ENCODE measurements around the gene TFAP2B. TPM values are rescaled to one million over a fixed set of nuclear protein-coding genes. Genes with fewer than 3 reads are reported as not detected.

The TFAP2B gene
- total RNA-seq, 1 donor from 2014 or later: 0.25 TPM

GRCh38 chr6:50851049-50851845 lies 32.6 kb downstream of the TFAP2B start:
- Histone ChIP-seq H3K36me3 (no peaks in the 10 kb centered on the region), H3K27me3 (peaks cover 6% of the 10 kb centered on the region), H3K27ac (no peak overlapping the region), H3K9me3 (no peaks in the 10 kb centered on the region), H3K4me3 (peak overlapping the region in 1 of 2 donors; percentile 27), H3K4me1 (peaks cover 15% of the 10 kb centered on the region)
- no peak for DNase-seq (ENCODE audit: extremely low spot score in 2 of 2)
- TF ChIP-seq CTCF (IDR thresholded peaks at IDR 0.05): no peak
- TF ChIP-seq POLR2A (IDR thresholded peaks at IDR 0.05): no peak
- TF ChIP-seq POLR2AphosphoS5 (IDR thresholded peaks at IDR 0.05; ENCODE audit: insufficient read depth in 1 of 2, low read depth in 1 of 2): no peak
- intact Hi-C loops (cut with DNase I): no loop called here

GRCh38 chr6:50853939-50854338 lies 35.3 kb downstream of the TFAP2B start:
- peaks cover 6% of the 10 kb centered on the region for H3K27me3 ChIP-seq
- no peaks in the 10 kb centered on the region for H3K9me3 ChIP-seq
- no peak for DNase-seq (ENCODE audit: extremely low spot score in 2 of 2)
- H3K27ac ChIP-seq: no peak overlapping the region
- no peak for TF ChIP-seq POLR2A (IDR thresholded peaks at IDR 0.05)
- no peak for TF ChIP-seq POLR2AphosphoS5 (IDR thresholded peaks at IDR 0.05; ENCODE audit: insufficient read depth in 1 of 2, low read depth in 1 of 2)
- TF ChIP-seq CTCF (IDR thresholded peaks at IDR 0.05): no peak
- no peak overlapping the region for H3K4me3 ChIP-seq
- H3K36me3 ChIP-seq: no peaks in the 10 kb centered on the region
- intact Hi-C loops (cut with DNase I): no loop called here
- H3K4me1 ChIP-seq: peaks cover 15% of the 10 kb centered on the region

- Histone ChIP-seq H3K9me3 (no peaks in the 10 kb centered on the region), H3K27me3 (no peaks in the 10 kb centered on the region), H3K27ac (no peak overlapping the region), H3K4me3 (no peak overlapping the region), H3K36me3 (no peaks in the 10 kb centered on the region), H3K4me1 (no peaks in the 10 kb centered on the region)
- intact Hi-C loops (cut with DNase I): no loop called here
- TF ChIP-seq POLR2A (IDR thresholded peaks at IDR 0.05): no peak
- no peak for TF ChIP-seq POLR2AphosphoS5 (IDR thresholded peaks at IDR 0.05; ENCODE audit: insufficient read depth in 1 of 2, low read depth in 1 of 2)
- TF ChIP-seq CTCF (IDR thresholded peaks at IDR 0.05): no peak
- DNase-seq (ENCODE audit: extremely low spot score in 2 of 2): no peak
These were observed 43.0 kb downstream of the TFAP2B start for GRCh38 chr6:50861692-50862091.

GRCh38 chr6:50862176-50862575 lies 43.5 kb downstream of the TFAP2B start:
- Histone ChIP-seq H3K9me3 (no peaks in the 10 kb centered on the region), H3K4me1 (no peaks in the 10 kb centered on the region), H3K27ac (no peak overlapping the region), H3K27me3 (no peaks in the 10 kb centered on the region), H3K36me3 (no peaks in the 10 kb centered on the region), H3K4me3 (no peak overlapping the region)
- intact Hi-C loops (cut with DNase I): no loop called here
- TF ChIP-seq POLR2AphosphoS5 (IDR thresholded peaks at IDR 0.05; ENCODE audit: insufficient read depth in 1 of 2, low read depth in 1 of 2): no peak
- TF ChIP-seq CTCF (IDR thresholded peaks at IDR 0.05): no peak
- TF ChIP-seq POLR2A (IDR thresholded peaks at IDR 0.05): no peak
- no peak for DNase-seq (ENCODE audit: extremely low spot score in 2 of 2)

GRCh38 chr6:50864601-50865000 lies 45.9 kb downstream of the TFAP2B start:
- Histone ChIP-seq H3K36me3 (no peaks in the 10 kb centered on the region), H3K27me3 (no peaks in the 10 kb centered on the region), H3K27ac (no peak overlapping the region), H3K9me3 (no peaks in the 10 kb centered on the region), H3K4me1 (no peaks in the 10 kb centered on the region), H3K4me3 (no peak overlapping the region)
- no peak for DNase-seq (ENCODE audit: extremely low spot score in 2 of 2)
- no peak for TF ChIP-seq POLR2A (IDR thresholded peaks at IDR 0.05)
- no peak for TF ChIP-seq POLR2AphosphoS5 (IDR thresholded peaks at IDR 0.05; ENCODE audit: insufficient read depth in 1 of 2, low read depth in 1 of 2)
- no peak for TF ChIP-seq CTCF (IDR thresholded peaks at IDR 0.05)
- intact Hi-C loops (cut with DNase I): no loop called here

Data from vagina (tissue), 2 donors.